Measurements from ENCODE around the gene BTG2.

BTG2 gene

DNA sequence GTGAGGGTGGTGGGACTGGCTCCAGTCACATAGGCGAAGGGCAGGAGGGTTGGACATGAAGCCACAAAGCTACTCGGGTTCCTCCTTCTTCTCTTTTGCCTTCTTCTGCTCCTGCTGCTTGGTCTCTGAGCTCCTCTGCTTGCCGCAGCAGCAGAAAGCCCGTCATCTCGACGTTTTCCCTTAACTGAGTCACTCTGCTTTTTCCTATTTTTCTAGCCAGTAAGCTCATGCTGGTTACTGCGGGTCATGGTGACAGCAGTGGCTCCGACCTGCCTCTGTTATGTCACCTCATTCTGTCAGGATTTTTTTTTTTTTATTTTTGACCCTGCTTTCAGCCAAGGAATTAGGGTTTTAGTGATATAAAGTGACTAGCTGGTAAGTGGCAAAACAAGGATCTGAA lies 48.2 kb downstream of the BTG2 start:
- FAIRE-seq (no peak), DNase-seq (ENCODE audit: insufficient read length) (no peak)
- TF ChIP-seq TAF1 (IDR thresholded peaks at IDR 0.05; ENCODE audit: borderline replicate concordance, low read depth, low read length) (no peak), POLR2A (IDR thresholded peaks at IDR 0.05; ENCODE audit: low read depth, low read length) (no peak), POLR2AphosphoS5 (IDR thresholded peaks at IDR 0.05; ENCODE audit: low read depth, low read length) (no peak)

DNA sequence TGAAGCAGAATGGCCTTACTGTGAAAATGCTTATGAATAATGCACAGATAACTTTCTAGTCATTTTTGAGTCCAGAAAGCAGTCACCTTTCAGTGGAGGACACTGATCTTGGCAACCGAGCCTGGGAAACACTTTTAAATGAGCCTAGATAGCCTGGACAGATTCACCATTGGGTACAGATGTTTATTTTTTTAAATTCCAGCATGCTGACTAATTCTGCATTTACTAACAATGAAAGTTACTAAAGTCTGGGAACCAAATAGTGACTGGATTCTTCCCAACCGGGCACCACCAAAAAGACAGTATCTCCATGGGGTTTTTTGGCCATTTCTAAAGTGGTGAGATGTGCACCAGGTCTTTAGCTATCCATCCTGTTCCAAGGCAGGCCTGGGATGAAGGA lies 48.9 kb downstream of the BTG2 start:
- DNase-seq (ENCODE audit: insufficient read length) = no peak
- no peak for TF ChIP-seq POLR2AphosphoS5 (IDR thresholded peaks at IDR 0.05; ENCODE audit: low read depth, low read length)
- FAIRE-seq = no peak

DNA sequence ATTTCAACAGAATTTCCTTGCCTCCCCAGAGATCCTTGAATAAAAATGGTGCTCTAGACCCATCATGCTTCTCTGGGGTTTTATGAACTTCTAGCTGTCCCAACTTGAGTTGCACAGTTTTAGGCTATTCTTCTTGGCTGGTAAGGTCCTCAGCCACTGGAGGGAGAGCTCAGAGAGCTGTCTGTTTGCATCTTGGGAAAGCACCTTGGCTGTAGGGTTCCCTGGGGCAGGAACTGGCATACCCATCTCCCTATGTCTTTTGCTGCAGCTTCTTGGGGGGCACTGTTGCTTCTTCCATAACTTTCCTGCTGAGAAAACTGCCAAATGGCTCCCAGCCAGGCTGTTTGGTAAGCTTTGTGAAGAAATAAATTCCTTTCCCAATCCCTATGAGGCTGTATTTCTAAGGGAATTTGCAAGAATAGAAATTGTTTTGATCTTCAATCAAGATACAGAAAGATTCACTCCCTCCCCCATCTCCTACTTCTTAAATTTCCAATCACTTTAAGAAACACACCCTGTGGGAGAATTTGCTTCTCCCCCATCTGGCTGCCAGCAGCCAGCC lies 53.8 kb downstream of the BTG2 start:
- FAIRE-seq = no peak

More for the DNA sequence above, 53.8 kb downstream of the BTG2 start:
- no peak for DNase-seq (ENCODE audit: insufficient read length)
- TF ChIP-seq POLR2A (IDR thresholded peaks at IDR 0.05; ENCODE audit: low read depth, low read length) (no peak), TAF1 (IDR thresholded peaks at IDR 0.05; ENCODE audit: borderline replicate concordance, low read depth, low read length) (no peak), POLR2AphosphoS5 (IDR thresholded peaks at IDR 0.05; ENCODE audit: low read depth, low read length) (no peak)

All from GM12892 (cell line).